ENCODE data around the gene SIT1. TPM values are rescaled to one million over a fixed set of nuclear protein-coding genes. Genes with fewer than 3 reads are reported as not detected.

SIT1 gene
- 2.5 TPM for total RNA-seq

- DNase-seq (ENCODE audit: extremely low spot score in 2 of 2) = no peak
- TF ChIP-seq POLR2A (IDR thresholded peaks at IDR 0.05) (no peak), POLR2AphosphoS5 (IDR thresholded peaks at IDR 0.05; ENCODE audit: insufficient read depth in 1 of 2, low read depth in 1 of 2) (no peak), CTCF (IDR thresholded peaks at IDR 0.05) (no peak)
- H3K9me3 ChIP-seq = no peaks in the 10 kb centered on the region
- no peaks in the 10 kb centered on the region for H3K36me3 ChIP-seq
- peak within 1 kb of the TSS; percentile 56 for H3K27ac ChIP-seq
- H3K27me3 ChIP-seq = no peaks in the 10 kb centered on the region
- H3K4me3 ChIP-seq = peak within 1 kb of the TSS; percentile 7 to 19
- peaks cover 23% of the 10 kb centered on the region for H3K4me1 ChIP-seq
- intact Hi-C loops (cut with DNase I) = loop anchor here (10.0 kb wide), 1 partner anchor 164 kb away; the partner anchor contains the start of genes HINT2 and SPAG8
Measured at GRCh38 chr9:35650341-35651158, at the start of gene SIT1. SIT1 (minus strand) TSS chr9:35650931; CDS start chr9:35650853, 78 bp downstream.

GRCh38 chr9:35700031-35700430 lies 49.3 kb upstream of the SIT1 start:
- Histone ChIP-seq H3K27ac (no peak overlapping the region), H3K4me1 (no peaks in the 10 kb centered on the region)
- no peak for DNase-seq (ENCODE audit: extremely low spot score in 2 of 2)

GRCh38 chr9:35698231-35698630 lies 47.5 kb upstream of the SIT1 start:
- intact Hi-C loops (cut with DNase I) = no loop called here
- H3K27me3 ChIP-seq = no peaks in the 10 kb centered on the region
- H3K4me3 ChIP-seq = no peak overlapping the region
- H3K9me3 ChIP-seq = no peaks in the 10 kb centered on the region
- no peak for TF ChIP-seq POLR2AphosphoS5 (IDR thresholded peaks at IDR 0.05; ENCODE audit: insufficient read depth in 1 of 2, low read depth in 1 of 2)
- no peak for TF ChIP-seq POLR2A (IDR thresholded peaks at IDR 0.05)
- no peak for TF ChIP-seq CTCF (IDR thresholded peaks at IDR 0.05)
- no peak for DNase-seq (ENCODE audit: extremely low spot score in 2 of 2)
- H3K27ac ChIP-seq = no peak overlapping the region
- H3K36me3 ChIP-seq = peaks cover 5 to 62% of the 10 kb centered on the region in 2 donors
- H3K4me1 ChIP-seq = no peaks in the 10 kb centered on the region

More at GRCh38 chr9:35700031-35700430, 49.3 kb upstream of the SIT1 start:
- no peak for TF ChIP-seq CTCF (IDR thresholded peaks at IDR 0.05)
- TF ChIP-seq POLR2A (IDR thresholded peaks at IDR 0.05) = no peak
- no peak for TF ChIP-seq POLR2AphosphoS5 (IDR thresholded peaks at IDR 0.05; ENCODE audit: insufficient read depth in 1 of 2, low read depth in 1 of 2)
- intact Hi-C loops (cut with DNase I) = no loop called here
- Histone ChIP-seq H3K36me3 (peaks cover 12 to 80% of the 10 kb centered on the region in 2 donors), H3K4me3 (no peak overlapping the region), H3K9me3 (no peaks in the 10 kb centered on the region), H3K27me3 (no peaks in the 10 kb centered on the region)

- TF ChIP-seq POLR2AphosphoS5 (IDR thresholded peaks at IDR 0.05; ENCODE audit: insufficient read depth in 1 of 2, low read depth in 1 of 2) = no peak
- no peak for TF ChIP-seq CTCF (IDR thresholded peaks at IDR 0.05)
- no peak for TF ChIP-seq POLR2A (IDR thresholded peaks at IDR 0.05)
- H3K36me3 ChIP-seq = peaks cover 5 to 55% of the 10 kb centered on the region in 2 donors
- intact Hi-C loops (cut with DNase I) = no loop called here
- no peak overlapping the region for H3K4me3 ChIP-seq
- no peaks in the 10 kb centered on the region for H3K4me1 ChIP-seq
- H3K27ac ChIP-seq = peak overlapping the region; percentile 45
- no peaks in the 10 kb centered on the region for H3K9me3 ChIP-seq
- no peak for DNase-seq (ENCODE audit: extremely low spot score in 2 of 2)
- H3K27me3 ChIP-seq = no peaks in the 10 kb centered on the region
Measured at GRCh38 chr9:35697486-35697885, 46.8 kb upstream of the SIT1 start.
